Smooth muscle cell (in vitro differentiated cells): Measurements from ENCODE around the gene LCP1. TPM values are rescaled to one million over a fixed set of nuclear protein-coding genes. Genes with fewer than 3 reads are reported as not detected.

Source experiments
- DNase-seq: peaks from one replicate; lab custom pipeline; 2025; ENCODE audit not compliant: unreplicated experiment; lab: John Stamatoyannopoulos, UW
- H2AFZ ChIP-seq: fragments of 200-600 bp; sonication (generic); 2 replicates; pipeline ENCODE4 v1.6.0; 2016; ENCODE audit warnings: antibody characterized with exemption, low read depth, mild to moderate bottlenecking
- H3F3A ChIP-seq: fragments of 200-600 bp; sonication (generic); 2 replicates; pipeline ENCODE4 v1.6.0; 2017; ENCODE audit warnings: antibody characterized with exemption, low read depth
- H3K27ac ChIP-seq: fragments of 200-600 bp; sonication (generic); 2 replicates; pipeline ENCODE4 v1.5.1; 2016; ENCODE audit warnings: low read depth, mild to moderate bottlenecking
- H3K27me3 ChIP-seq: fragments of 200-600 bp; sonication (generic); 2 replicates; pipeline ENCODE4 v1.6.1; 2016; ENCODE audit warnings: low read depth, mild to moderate bottlenecking
- H3K36me3 ChIP-seq: fragments of 200-600 bp; sonication (generic); 2 replicates; pipeline ENCODE4 v1.5.1; 2016; ENCODE audit warnings: low read depth
- H3K4me1 ChIP-seq: fragments of 200-600 bp; sonication (generic); 2 replicates; pipeline ENCODE4 v1.5.1; 2016; ENCODE audit warnings: low read depth
- H3K4me2 ChIP-seq: fragments of 200-600 bp; sonication (generic); 2 replicates; pipeline ENCODE4 v1.6.0; 2016; ENCODE audit warnings: mild to moderate bottlenecking
- H3K4me3 ChIP-seq: fragments of 200-600 bp; sonication (generic); 2 replicates; pipeline ENCODE4 v1.5.1; 2016; ENCODE audit warnings: mild to moderate bottlenecking
- H3K79me2 ChIP-seq: fragments of 200-600 bp; sonication (generic); 2 replicates; pipeline ENCODE4 v1.6.0; 2016; ENCODE audit warnings: low read depth, mild to moderate bottlenecking
- H3K9ac ChIP-seq: fragments of 200-600 bp; sonication (generic); 2 replicates; pipeline ENCODE4 v1.6.0; 2016; ENCODE audit warnings: low read depth
- H3K9me3 ChIP-seq: fragments of 200-600 bp; sonication (generic); replicated peaks from 2 replicates; pipeline ENCODE4 v1.5.1; 2016; ENCODE audit warnings: low read depth
- H4K20me1 ChIP-seq: fragments of 200-600 bp; sonication (generic); 2 replicates; pipeline ENCODE4 v1.6.0; 2016; ENCODE audit warnings: low read depth
- CTCF ChIP-seq: fragments of 200-600 bp; sonication (generic); IDR thresholded peaks from 2 replicates; pipeline ENCODE4 v1.5.1; 2017; ENCODE audit warnings: borderline replicate concordance, mild to moderate bottlenecking, antibody characterized with exemption; ENCODE audit not compliant: insufficient read depth, poor library complexity, severe bottlenecking
- WGBS: methylation state at CpG from one replicate; pipeline ENCODE4 v1.1.7; 2016; ENCODE audit warnings: low lambda C conversion rate; 5-methylcytosine and 5-hydroxymethylcytosine counted together
- polyA plus RNA-seq: library from polyadenylated mRNA; unstranded; fragments of >200 nt; fragmentation: Nextera tagmentation; extraction: Ambion mirVana; gene quantifications from 2 replicates; pipeline ENCODE4 v1.2.1, GENCODE V29; 2016
- total RNA-seq: library from RNA; depleted of rRNA; stranded (reverse); fragments of >200 nt; gene quantifications from 2 replicates; pipeline ENCODE4 v1.2.3, GENCODE V29; 2014

LCP1 gene
- total and polyA plus RNA-seq, 2 experiments from 2014 or later: 7.6 to 38.7 TPM

DNA sequence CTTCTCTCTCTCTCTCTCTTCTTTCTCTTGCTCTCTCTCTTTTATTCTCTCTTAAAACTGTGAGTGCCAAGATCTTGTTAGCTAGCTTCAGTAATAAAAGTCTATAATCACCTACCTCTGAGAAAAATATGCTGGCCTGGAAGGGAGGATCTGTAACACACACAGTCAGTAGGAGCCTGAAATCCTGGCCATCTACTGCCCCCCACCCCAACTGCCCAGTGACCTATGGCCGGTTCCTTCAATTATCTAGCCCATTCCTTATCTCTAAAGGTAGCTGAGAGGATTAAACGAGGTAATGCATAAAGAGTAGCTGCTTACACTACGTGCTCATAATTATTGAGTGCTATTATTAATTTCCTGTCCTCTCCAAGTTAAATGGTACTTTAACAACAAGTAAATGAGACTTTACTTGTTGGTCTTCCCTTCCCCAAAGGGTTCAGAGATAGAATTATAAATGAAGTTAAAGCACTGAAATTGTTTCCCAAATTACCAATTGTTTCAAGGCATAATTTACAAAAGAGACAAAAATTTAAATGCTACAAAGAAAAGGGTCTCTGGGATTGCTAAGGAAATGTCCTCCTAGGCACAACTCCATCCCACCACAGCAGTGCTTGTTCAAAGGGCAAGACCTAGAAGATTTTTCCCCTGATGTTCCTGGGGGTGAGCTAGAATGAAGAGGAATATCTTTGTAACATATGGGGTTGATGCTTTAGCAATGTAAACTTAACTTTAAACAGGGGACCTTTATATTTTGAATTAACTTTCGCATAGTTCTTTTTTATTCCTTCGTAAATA lies 1.8 kb downstream of the LCP1 start:
- peak overlapping the region; percentile 34 for H3K4me3 ChIP-seq
- WGBS: 61% methylated on average over 5 of the region's 5 CpGs
- H3K9ac ChIP-seq: no peak overlapping the region
- H3K27ac ChIP-seq: no peak overlapping the region
- H3F3A ChIP-seq: no peaks in the 10 kb centered on the region
- no peak overlapping the region for H2AFZ ChIP-seq
- no peaks in the 10 kb centered on the region for H3K4me1 ChIP-seq
- no peak for DNase-seq
- no peaks in the 10 kb centered on the region for H3K27me3 ChIP-seq
- H3K9me3 ChIP-seq: no peaks in the 10 kb centered on the region
- H4K20me1 ChIP-seq: no peaks in the 10 kb centered on the region
- no peaks in the 10 kb centered on the region for H3K36me3 ChIP-seq
- H3K4me2 ChIP-seq: peak overlapping the region; percentile 49
- no peaks in the 10 kb centered on the region for H3K79me2 ChIP-seq
- TF ChIP-seq CTCF: no peak

GRCh38 chr13:46179491-46179908 lies 2.5 kb downstream of the LCP1 start:
- no peak overlapping the region for H3K9ac ChIP-seq
- 87% methylated on average over 3 of the region's 3 CpGs for WGBS

GRCh38 chr13:46178821-46179220 lies 3.2 kb downstream of the LCP1 start:
- Histone ChIP-seq H3K9me3 (no peaks in the 10 kb centered on the region), H3K27me3 (no peaks in the 10 kb centered on the region), H3K36me3 (no peaks in the 10 kb centered on the region), H3K79me2 (no peaks in the 10 kb centered on the region), H2AFZ (no peak overlapping the region), H3K27ac (no peak overlapping the region), H3K4me3 (no peak overlapping the region), H3F3A (no peaks in the 10 kb centered on the region), H3K9ac (no peak overlapping the region), H3K4me1 (no peaks in the 10 kb centered on the region), H3K4me2 (no peak overlapping the region), H4K20me1 (no peaks in the 10 kb centered on the region)
- no peak for DNase-seq
- TF ChIP-seq CTCF: no peak

More at GRCh38 chr13:46179491-46179908, 2.5 kb downstream of the LCP1 start:
- DNase-seq: no peak
- Histone ChIP-seq H3F3A (no peaks in the 10 kb centered on the region), H3K36me3 (no peaks in the 10 kb centered on the region), H3K27ac (no peak overlapping the region), H3K79me2 (no peaks in the 10 kb centered on the region), H3K4me2 (no peak overlapping the region), H3K4me1 (no peaks in the 10 kb centered on the region), H3K27me3 (no peaks in the 10 kb centered on the region), H3K9me3 (no peaks in the 10 kb centered on the region), H4K20me1 (no peaks in the 10 kb centered on the region), H2AFZ (no peak overlapping the region), H3K4me3 (no peak overlapping the region)
- no peak for TF ChIP-seq CTCF

GRCh38 chr13:46178143-46178542 lies 3.8 kb downstream of the LCP1 start:
- Histone ChIP-seq H3K27ac (no peak overlapping the region), H3K36me3 (no peaks in the 10 kb centered on the region), H3K4me3 (no peak overlapping the region), H2AFZ (no peak overlapping the region), H3F3A (no peaks in the 10 kb centered on the region), H3K4me1 (no peaks in the 10 kb centered on the region), H3K4me2 (no peak overlapping the region), H3K9me3 (no peaks in the 10 kb centered on the region), H3K79me2 (no peaks in the 10 kb centered on the region), H4K20me1 (no peaks in the 10 kb centered on the region), H3K9ac (no peak overlapping the region), H3K27me3 (no peaks in the 10 kb centered on the region)
- no peak for DNase-seq
- TF ChIP-seq CTCF: no peak
- WGBS: 97% methylated on average over 5 of the region's 5 CpGs
